ENCODE measurements around the gene CALHM4. TPM values are rescaled to one million over a fixed set of nuclear protein-coding genes. Genes with fewer than 3 reads are reported as not detected.
A peak's percentile ranks its signal among the peaks of the same experiment; 100 is the strongest.

Gene CALHM4
- polyA plus RNA-seq, 1 of the 3 experiments (the other 2 are of a cell fraction): not detected

DNA sequence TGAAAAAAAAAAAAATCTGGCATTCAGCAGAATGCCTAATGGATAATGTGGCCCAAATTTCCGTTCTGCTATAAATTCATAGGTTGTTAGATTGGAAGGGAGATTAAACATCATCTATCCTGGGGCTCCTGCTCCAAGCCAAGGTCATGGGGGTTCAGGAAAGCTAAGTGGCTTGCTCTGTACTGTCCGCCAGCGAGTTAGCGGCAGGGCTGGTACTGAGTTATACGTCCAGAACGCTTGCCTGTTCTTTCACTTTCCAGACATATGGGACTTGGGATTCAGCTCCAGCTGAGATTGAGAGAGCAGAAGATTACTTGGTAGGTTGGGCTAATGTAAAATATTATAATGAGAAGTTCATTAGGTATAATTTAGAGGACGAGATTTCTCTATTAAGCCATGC, 18.6 kb downstream of the CALHM4 start:
- H3K27me3 ChIP-seq (ENCODE audit: insufficient read depth): no peaks in the 10 kb centered on the region
- H3K4me2 ChIP-seq: peak overlapping the region; percentile 80
- no peaks in the 10 kb centered on the region for H3K9me2 ChIP-seq
- no peaks in the 10 kb centered on the region for H4K20me1 ChIP-seq (ENCODE audit: insufficient read depth)
- H3K27ac ChIP-seq (ENCODE audit: low read depth in 2 of 2, low read length in 1 of 2): peak overlapping the region; percentile 84 to 89
- H3K79me2 ChIP-seq (ENCODE audit: insufficient read depth): peaks cover 74% of the 10 kb centered on the region
- DNase-seq: peak; percentile 51
- ChIA-PET CTCF (interaction anchor here (0.6 to 5.4 kb wide), 9 partner anchors 10 to 357 kb away, joined by 3 to 38 read pairs (median 3); no protein-coding TSS in a partner anchor), POLR2A (interaction anchor here (0.8 to 2.6 kb wide), 3 partner anchors 44 to 318 kb away, joined by 3 to 12 read pairs (median 5); partner anchors contain the start of genes RSPH4A, TSPYL1 and TSPYL4)
- WGBS (ENCODE audit: low lambda C conversion rate): 0% methylated on average over 7 of the region's 7 CpGs
- no peaks in the 10 kb centered on the region for H3K9me3 ChIP-seq
- peaks cover 11% of the 10 kb centered on the region for H3F3A ChIP-seq (replicated peaks; ENCODE audit: insufficient read depth)
- peaks cover 4 to 6% of the 10 kb centered on the region in 2 experiments; a peak in 3 of 4 replicates for H3K4me1 ChIP-seq (ENCODE audit: control insufficient read depth in 1 of 2, insufficient read depth in 2 of 2, low read depth in 1 of 2, low read length in 1 of 2)
- peak overlapping the region; percentile 89 for H3K9ac ChIP-seq
- H3K36me3 ChIP-seq (replicated peaks in 1 of 2; ENCODE audit: control insufficient read depth in 1 of 2, insufficient read depth in 2 of 2, low read length in 1 of 2): peaks cover 7 to 24% of the 10 kb centered on the region in 2 experiments
- H2AFZ ChIP-seq (ENCODE audit: low read depth): peak overlapping the region; percentile 81
- H3K4me3 ChIP-seq (ENCODE audit: low read depth in 2 of 2, low read length in 1 of 2): peak overlapping the region; percentile 97 to 98
- TF ChIP-seq EP300 (IDR thresholded peaks at IDR 0.05; ENCODE audit: borderline replicate concordance in 1 of 2, low read depth in 1 of 2, low read length in 1 of 2) (no peak), FOSL2 (IDR thresholded peaks at IDR 0.05; ENCODE audit: borderline replicate concordance, low read depth) (no peak), MXI1 (IDR thresholded peaks at IDR 0.05; ENCODE audit: low read depth, low read length) (peak; percentile 42; the same call in 1 of the 2 replicates), FOXM1 (IDR thresholded peaks at IDR 0.05; ENCODE audit: low read depth) (no peak), SMC3 (IDR thresholded peaks at IDR 0.05; ENCODE audit: low read depth, low read length) (no peak)
- TF ChIP-seq, protein P1, sequence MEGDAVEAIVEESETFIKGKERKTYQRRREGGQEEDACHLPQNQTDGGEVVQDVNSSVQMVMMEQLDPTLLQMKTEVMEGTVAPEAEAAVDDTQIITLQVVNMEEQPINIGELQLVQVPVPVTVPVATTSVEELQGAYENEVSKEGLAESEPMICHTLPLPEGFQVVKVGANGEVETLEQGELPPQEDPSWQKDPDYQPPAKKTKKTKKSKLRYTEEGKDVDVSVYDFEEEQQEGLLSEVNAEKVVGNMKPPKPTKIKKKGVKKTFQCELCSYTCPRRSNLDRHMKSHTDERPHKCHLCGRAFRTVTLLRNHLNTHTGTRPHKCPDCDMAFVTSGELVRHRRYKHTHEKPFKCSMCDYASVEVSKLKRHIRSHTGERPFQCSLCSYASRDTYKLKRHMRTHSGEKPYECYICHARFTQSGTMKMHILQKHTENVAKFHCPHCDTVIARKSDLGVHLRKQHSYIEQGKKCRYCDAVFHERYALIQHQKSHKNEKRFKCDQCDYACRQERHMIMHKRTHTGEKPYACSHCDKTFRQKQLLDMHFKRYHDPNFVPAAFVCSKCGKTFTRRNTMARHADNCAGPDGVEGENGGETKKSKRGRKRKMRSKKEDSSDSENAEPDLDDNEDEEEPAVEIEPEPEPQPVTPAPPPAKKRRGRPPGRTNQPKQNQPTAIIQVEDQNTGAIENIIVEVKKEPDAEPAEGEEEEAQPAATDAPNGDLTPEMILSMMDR (IDR thresholded peaks at IDR 0.05): no peak

DNA sequence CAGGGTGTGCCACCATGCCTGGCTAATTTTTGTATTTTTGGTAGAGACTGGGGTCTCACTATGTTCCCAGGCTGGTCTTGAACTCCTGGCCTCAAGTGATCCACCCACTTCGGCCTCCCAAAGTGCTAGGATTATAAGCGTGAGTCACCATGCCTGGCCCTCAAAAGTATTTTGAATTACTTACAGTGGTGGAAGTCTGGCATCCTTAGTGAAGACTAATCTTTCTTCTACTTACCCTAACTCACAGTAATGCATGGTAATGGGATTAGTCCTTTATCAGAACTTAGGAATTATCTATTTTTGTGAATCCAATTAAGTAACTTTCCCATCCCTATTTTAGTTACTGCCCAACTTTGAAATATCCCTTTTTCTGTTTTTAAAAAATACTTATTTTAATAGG, 21.7 kb downstream of the CALHM4 start:
- H3K9ac ChIP-seq: no peak overlapping the region
- 94% methylated on average over 2 of the region's 2 CpGs for WGBS (ENCODE audit: low lambda C conversion rate)
- no peak overlapping the region for H3K4me2 ChIP-seq
- H3F3A ChIP-seq (replicated peaks; ENCODE audit: insufficient read depth): peaks cover 7% of the 10 kb centered on the region
- H3K27me3 ChIP-seq (ENCODE audit: insufficient read depth): no peaks in the 10 kb centered on the region
- peaks cover under 1 to 10% of the 10 kb centered on the region in 2 experiments; a peak in 3 of 4 replicates for H3K4me1 ChIP-seq (ENCODE audit: control insufficient read depth in 1 of 2, insufficient read depth in 2 of 2, low read depth in 1 of 2, low read length in 1 of 2)
- H2AFZ ChIP-seq (ENCODE audit: low read depth): no peak overlapping the region
- H3K9me2 ChIP-seq: no peaks in the 10 kb centered on the region
- H3K9me3 ChIP-seq: no peaks in the 10 kb centered on the region
- peaks cover 17 to 38% of the 10 kb centered on the region in 2 experiments for H3K36me3 ChIP-seq (replicated peaks in 1 of 2; ENCODE audit: control insufficient read depth in 1 of 2, insufficient read depth in 2 of 2, low read length in 1 of 2)
- ChIA-PET POLR2A (no interaction called here), CTCF (interaction anchor here (2.7 kb wide), 1 partner anchor 288 kb away, joined by 8 read pairs; no protein-coding TSS in a partner anchor)
- H3K79me2 ChIP-seq (ENCODE audit: insufficient read depth): peaks cover 92% of the 10 kb centered on the region
- H3K4me3 ChIP-seq (ENCODE audit: low read depth in 2 of 2, low read length in 1 of 2): no peak overlapping the region
- no peak overlapping the region for H3K27ac ChIP-seq (ENCODE audit: low read depth in 2 of 2, low read length in 1 of 2)
- DNase-seq: no peak
- TF ChIP-seq SIN3A (IDR thresholded peaks at IDR 0.05; ENCODE audit: borderline replicate concordance, low read depth, low read length) (no peak), FOSL2 (IDR thresholded peaks at IDR 0.05; ENCODE audit: borderline replicate concordance, low read depth) (no peak), POLR2AphosphoS5 (IDR thresholded peaks at IDR 0.05; ENCODE audit: low read depth, low read length) (no peak), GABPA (IDR thresholded peaks at IDR 0.05; ENCODE audit: low read depth) (no peak), MXI1 (IDR thresholded peaks at IDR 0.05; ENCODE audit: low read depth, low read length) (no peak), TCF12 (IDR thresholded peaks at IDR 0.05) (no peak), NRF1 (IDR thresholded peaks at IDR 0.05; ENCODE audit: low read depth, low read length) (no peak), EP300 (IDR thresholded peaks at IDR 0.05; ENCODE audit: borderline replicate concordance in 1 of 2, low read depth in 1 of 2, low read length in 1 of 2) (no peak)
- no peaks in the 10 kb centered on the region for H4K20me1 ChIP-seq (ENCODE audit: insufficient read depth)
